NT2/D1 (cell line): ENCODE measurements around the gene PNKP.

ENCODE experiments used
- SUZ12 ChIP-seq: IDR thresholded peaks from 2 replicates; pipeline ENCODE4 v1.6.1; 2011; ENCODE audit not compliant: insufficient read length, insufficient read depth; ENCODE audit errors: extremely low read depth
- YY1 ChIP-seq: IDR thresholded peaks from 2 replicates; pipeline ENCODE4 v1.6.1; 2011; ENCODE audit not compliant: insufficient read length, insufficient read depth
- ZNF274 ChIP-seq: IDR thresholded peaks from 2 replicates; pipeline ENCODE4 v1.6.1; 2011; ENCODE audit warnings: mild to moderate bottlenecking, low read depth, low read length

DNA sequence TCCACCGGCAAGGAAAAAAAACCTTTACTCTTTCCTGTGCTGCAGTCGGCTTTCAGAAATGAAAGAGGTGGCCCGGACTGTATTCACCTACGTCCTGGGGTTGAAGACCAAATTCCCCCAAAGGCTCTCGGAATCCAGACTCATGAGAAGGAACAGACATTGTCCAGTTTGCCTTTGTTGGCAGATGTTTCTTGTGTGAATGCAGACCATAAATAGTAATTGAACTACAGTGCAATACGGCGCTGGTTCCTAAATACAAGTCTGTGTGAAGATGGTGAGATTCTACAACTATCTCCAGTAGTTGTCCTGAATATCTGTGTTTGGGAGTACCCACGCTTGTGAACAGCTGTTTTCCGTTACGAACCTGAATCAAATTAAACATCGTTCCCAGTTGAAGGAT is 27.7 kb downstream of the PNKP start:
- TF ChIP-seq YY1 (no peak), ZNF274 (no peak), SUZ12 (no peak)
